IPS-11a (cell line): ENCODE measurements around the gene USP24.
"Not testable (repeated sequence)": the region's sequence is repeated elsewhere in the genome, so short reads cannot be mapped to it uniquely, and the experiment has no call there.

ENCODE experiments used
- H3K4me3 ChIP-seq: one replicate; pipeline ENCODE4 v1.5.1; 2013; ENCODE audit warnings: low read depth, low read length, control low read depth

USP24 gene

GRCh38 chr1:55232448-55233144, 17.4 kb upstream of the USP24 start:
- H3K4me3 ChIP-seq: no peak overlapping the region

GRCh38 chr1:55231745-55232144, 16.6 kb upstream of the USP24 start:
- H3K4me3 ChIP-seq: no peak overlapping the region

GRCh38 chr1:55230659-55231058, 15.5 kb upstream of the USP24 start:
- H3K4me3 ChIP-seq: no peak overlapping the region

GRCh38 chr1:55229726-55230125, 14.6 kb upstream of the USP24 start:
- not testable (repeated sequence) for H3K4me3 ChIP-seq

- no peak overlapping the region for H3K4me3 ChIP-seq
Measured at GRCh38 chr1:55225228-55225627, 10.1 kb upstream of the USP24 start.

GRCh38 chr1:55224729-55225128, 9.6 kb upstream of the USP24 start:
- no peak overlapping the region for H3K4me3 ChIP-seq

GRCh38 chr1:55222152-55222551, 7.0 kb upstream of the USP24 start:
- no peak overlapping the region for H3K4me3 ChIP-seq

GRCh38 chr1:55217226-55217986, 2.2 kb upstream of the USP24 start:
- no peak overlapping the region for H3K4me3 ChIP-seq

GRCh38 chr1:55216096-55216495, 932 bp upstream of the USP24 start:
- H3K4me3 ChIP-seq: peak overlapping the region; percentile 79

- peak overlapping the region; percentile 79 for H3K4me3 ChIP-seq
Measured at GRCh38 chr1:55214934-55215193, 300 bp downstream of the USP24 start.

GRCh38 chr1:55214212-55214933, 791 bp downstream of the USP24 start:
- H3K4me3 ChIP-seq: peak overlapping the region; percentile 79

- H3K4me3 ChIP-seq: peak overlapping the region; percentile 79
Measured at GRCh38 chr1:55213885-55214211, 1.3 kb downstream of the USP24 start.

GRCh38 chr1:55213151-55213884, 1.8 kb downstream of the USP24 start:
- no peak overlapping the region for H3K4me3 ChIP-seq

- H3K4me3 ChIP-seq: no peak overlapping the region
Measured at GRCh38 chr1:55212349-55213150, 2.6 kb downstream of the USP24 start.

- H3K4me3 ChIP-seq: no peak overlapping the region
Measured at GRCh38 chr1:55211863-55212262, 3.3 kb downstream of the USP24 start.

- no peak overlapping the region for H3K4me3 ChIP-seq
Measured at GRCh38 chr1:55210990-55211801, 4.0 kb downstream of the USP24 start.

- H3K4me3 ChIP-seq: no peak overlapping the region
Measured at GRCh38 chr1:55209247-55209646, 5.9 kb downstream of the USP24 start.

- H3K4me3 ChIP-seq: no peak overlapping the region
Measured at GRCh38 chr1:55206210-55206609, 9.0 kb downstream of the USP24 start.

GRCh38 chr1:55204997-55205396, 10.2 kb downstream of the USP24 start:
- no peak overlapping the region for H3K4me3 ChIP-seq

GRCh38 chr1:55203064-55203463, 12.1 kb downstream of the USP24 start:
- H3K4me3 ChIP-seq: no peak overlapping the region
